Esophagus squamous epithelium (tissue), 4 donors: ENCODE data around the gene VAPA.

Source experiments
- CTCF ChIP-seq, 6 experiments: fragments of 450-650 bp in 4 of 6; fragments of 200-600 bp in 2 of 6; sonication (generic) in 2 of 6; IDR thresholded peaks; one replicate each; pipeline ENCODE4 v1.5.1; 2016 to 2019; ENCODE audit warnings: antibody characterized with exemption in 6 of 6, mild to moderate bottlenecking in 4 of 6, moderate library complexity in 4 of 6
- POLR2A ChIP-seq, 4 donors: fragments of 450-650 bp; IDR thresholded peaks; one replicate each; pipeline ENCODE4 v1.6.1; 2017; ENCODE audit warnings: antibody characterized with exemption in 4 of 4, mild to moderate bottlenecking in 4 of 4, moderate library complexity in 3 of 4

DNA sequence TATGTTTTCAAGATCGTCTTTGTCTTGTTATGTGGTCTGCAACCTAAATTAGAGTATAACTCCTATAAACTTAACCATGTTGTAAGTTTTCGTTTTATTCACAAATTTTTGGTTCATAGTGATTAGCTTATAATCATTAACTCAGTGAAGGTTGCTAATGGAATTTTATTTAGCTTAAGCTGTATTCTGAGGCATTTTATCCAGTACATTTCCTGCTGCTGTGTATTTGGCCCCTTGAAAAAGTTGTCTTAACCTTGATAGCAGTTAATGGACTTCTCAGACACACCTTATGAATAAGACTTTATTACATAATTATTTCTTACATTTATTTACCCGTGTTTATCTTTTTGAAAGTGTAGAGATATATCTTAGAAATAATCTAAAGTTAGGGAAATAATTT, 20.5 kb downstream of the VAPA start:
- TF ChIP-seq POLR2A (IDR thresholded peaks at IDR 0.05) (no peak), CTCF (IDR thresholded peaks at IDR 0.05) (no peak)
